GM10266 (cell line): ENCODE data around the gene COL4A1.

Experiments
- DNase-seq: peaks from one replicate; pipeline ENCODE4 v3.0.0; 2012; ENCODE audit errors: extremely low spot score
- CTCF ChIP-seq: IDR thresholded peaks from 2 replicates; pipeline ENCODE4 v1.5.1; 2012; ENCODE audit warnings: mild to moderate bottlenecking, low read depth; ENCODE audit not compliant: control insufficient read depth, insufficient read depth; ENCODE audit errors: missing control alignments

The COL4A1 gene

DNA sequence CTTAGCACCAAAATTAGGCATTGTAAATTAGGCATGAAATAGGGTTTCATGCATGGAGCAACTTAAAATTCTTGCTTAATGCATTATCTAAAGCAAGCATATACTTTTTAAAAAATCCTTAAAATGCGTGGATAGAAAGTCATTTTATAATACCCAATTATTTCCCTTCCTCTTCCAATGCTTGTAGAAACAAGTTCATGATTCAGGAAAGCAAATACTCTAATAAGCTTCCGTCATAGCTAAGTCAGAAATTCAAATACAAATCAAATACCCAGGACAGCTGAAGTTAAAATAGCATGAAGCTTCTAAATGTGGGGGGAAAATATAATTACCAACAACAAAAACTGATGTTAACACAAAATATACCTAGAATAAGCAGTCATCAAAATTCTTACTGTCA, 89.1 kb downstream of the COL4A1 start:
- no peak for TF ChIP-seq CTCF

GRCh38 chr13:110217085-110217484, 89.9 kb downstream of the COL4A1 start:
- no peak for DNase-seq
- no peak for TF ChIP-seq CTCF

More for the DNA sequence above, 89.1 kb downstream of the COL4A1 start:
- DNase-seq = no peak

- DNase-seq = no peak
- no peak for TF ChIP-seq CTCF
Observed at GRCh38 chr13:110216398-110217041, 90.4 kb downstream of the COL4A1 start.

DNA sequence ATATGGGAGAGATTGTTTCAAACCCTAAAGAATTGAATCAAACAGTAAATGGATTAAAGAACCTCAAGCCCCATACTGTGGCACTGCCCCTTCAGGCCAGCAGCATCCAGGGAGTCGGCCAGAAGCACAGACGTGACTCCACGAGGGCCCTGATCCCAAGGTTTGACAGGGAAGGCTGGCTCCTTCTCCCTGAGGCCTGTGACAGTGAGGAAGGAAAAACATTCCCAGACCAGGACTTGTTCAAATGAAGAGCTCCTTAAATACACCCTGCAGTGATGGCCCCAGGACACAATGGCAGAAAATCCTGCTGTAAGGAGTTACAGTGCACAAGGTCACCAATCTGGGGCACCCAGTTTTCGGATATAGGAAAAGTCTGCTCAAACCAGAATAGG, 91.0 kb downstream of the COL4A1 start:
- no peak for TF ChIP-seq CTCF
- no peak for DNase-seq

- DNase-seq = no peak
- no peak for TF ChIP-seq CTCF
Observed at GRCh38 chr13:110215606-110216005, 91.4 kb downstream of the COL4A1 start.

DNA sequence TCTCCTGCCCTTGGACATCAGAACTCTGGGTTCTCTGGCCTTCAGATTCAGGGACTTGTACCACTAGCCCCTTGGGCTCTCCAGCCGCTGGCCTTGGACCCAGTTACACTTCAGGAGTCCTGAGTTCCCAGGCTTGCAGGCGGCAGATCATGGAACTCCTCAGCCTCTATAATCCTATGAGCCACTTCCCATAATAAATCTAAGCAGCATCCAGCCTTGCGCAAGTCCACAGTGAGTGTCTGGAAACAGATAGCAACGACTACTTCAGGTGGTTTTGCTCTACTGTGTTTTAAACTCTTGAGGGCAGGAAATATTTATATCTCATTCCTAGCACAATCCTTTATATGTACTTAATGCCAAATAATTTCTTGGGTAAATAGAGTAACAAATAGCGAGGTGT, 92.3 kb downstream of the COL4A1 start:
- DNase-seq = no peak
- TF ChIP-seq CTCF = no peak

DNA sequence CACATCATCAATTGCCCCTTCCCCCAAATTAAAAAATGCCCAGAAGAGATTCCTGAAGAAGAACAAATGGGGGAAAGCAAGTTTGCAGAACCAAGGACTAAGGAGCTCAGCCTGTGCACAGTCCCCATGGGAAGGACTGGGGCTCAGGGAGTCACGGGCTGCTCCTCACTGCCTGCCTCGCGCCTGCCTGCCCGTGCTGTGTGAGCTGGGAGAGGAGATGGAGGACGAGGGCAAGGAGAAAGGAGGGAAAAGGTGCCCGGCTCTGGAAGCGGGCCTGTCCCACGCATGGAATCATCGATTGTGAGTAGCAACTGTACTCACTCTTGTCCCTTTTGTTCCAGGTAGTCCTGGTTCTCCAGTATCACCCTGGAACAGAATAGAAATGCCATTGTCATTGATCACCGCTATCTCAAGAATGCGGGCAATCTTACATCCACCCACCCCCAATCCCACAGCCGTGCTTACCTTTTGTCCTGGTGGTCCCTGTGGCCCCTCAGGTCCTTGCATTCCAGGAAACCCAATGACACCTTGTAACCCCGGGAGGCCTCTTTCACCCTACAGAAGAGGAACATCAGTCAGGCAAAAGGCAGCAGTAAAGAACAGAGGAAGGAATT, 93.4 kb downstream of the COL4A1 start:
- DNase-seq = no peak
- no peak for TF ChIP-seq CTCF
